HG02759 (cell line): Measurements from ENCODE around the gene LTBP1.

Experiments used
- ATAC-seq: cut with Tn5 transposase; IDR thresholded peaks from one replicate; pipeline ENCODE4 v1.9.1; 2021; ENCODE audit warnings: mild to moderate bottlenecking, moderate library complexity; ENCODE audit not compliant: unreplicated experiment

LTBP1 gene

GRCh38 chr2:33323957-33324356, 377.2 kb downstream of the LTBP1 start:
- no peak for ATAC-seq

GRCh38 chr2:33326100-33326499, 379.3 kb downstream of the LTBP1 start:
- no peak for ATAC-seq

- no peak for ATAC-seq
Measured at GRCh38 chr2:33333433-33333832, 386.7 kb downstream of the LTBP1 start.

- no peak for ATAC-seq
Measured at GRCh38 chr2:33334083-33334482, 387.3 kb downstream of the LTBP1 start.

- ATAC-seq = no peak
Measured at GRCh38 chr2:33335516-33335915, 388.8 kb downstream of the LTBP1 start.

GRCh38 chr2:33336036-33336625, 389.4 kb downstream of the LTBP1 start:
- ATAC-seq = peak; percentile 80

- no peak for ATAC-seq
Measured at GRCh38 chr2:33337385-33337960, 390.7 kb downstream of the LTBP1 start.

GRCh38 chr2:33337981-33338380, 391.2 kb downstream of the LTBP1 start:
- ATAC-seq = no peak

- no peak for ATAC-seq
Measured at GRCh38 chr2:33339269-33339668, 392.5 kb downstream of the LTBP1 start.

- ATAC-seq = no peak
Measured at GRCh38 chr2:33340280-33340679, 393.5 kb downstream of the LTBP1 start.

GRCh38 chr2:33342171-33342570, 395.4 kb downstream of the LTBP1 start:
- no peak for ATAC-seq

- ATAC-seq = no peak
Measured at GRCh38 chr2:33342705-33343104, 396.0 kb downstream of the LTBP1 start.

GRCh38 chr2:33343387-33343895, 396.7 kb downstream of the LTBP1 start:
- ATAC-seq = no peak

GRCh38 chr2:33344230-33344629, 397.5 kb downstream of the LTBP1 start:
- no peak for ATAC-seq

GRCh38 chr2:33347856-33348255, 401.1 kb downstream of the LTBP1 start:
- no peak for ATAC-seq

GRCh38 chr2:33350632-33351031, 403.9 kb downstream of the LTBP1 start:
- ATAC-seq = no peak

- no peak for ATAC-seq
Measured at GRCh38 chr2:33351781-33352180, 405.0 kb downstream of the LTBP1 start.

GRCh38 chr2:33354981-33355380, 408.2 kb downstream of the LTBP1 start:
- ATAC-seq = no peak

- ATAC-seq = no peak
Measured at GRCh38 chr2:33358878-33359277, 412.1 kb downstream of the LTBP1 start.

GRCh38 chr2:33363325-33364298, 416.9 kb downstream of the LTBP1 start:
- no peak for ATAC-seq

- no peak for ATAC-seq
Measured at GRCh38 chr2:33365264-33365970, 418.7 kb downstream of the LTBP1 start.
